H9 (cell line): Measurements from ENCODE around the gene EXOSC2. TPM values are rescaled to one million over a fixed set of nuclear protein-coding genes. Genes with fewer than 3 reads are reported as not detected.

Experiments used
- DNase-seq: peaks from one replicate; pipeline ENCODE4 v3.0.0-alpha.2; 2017
- H2AFZ ChIP-seq: one replicate; pipeline ENCODE4 v1.6.1; 2013; ENCODE audit warnings: mild to moderate bottlenecking, low read length, control low read depth, moderate library complexity
- H2AK5ac ChIP-seq: 2 replicates; pipeline ENCODE4 v1.6.1; 2013; ENCODE audit warnings: low read length, control low read depth, mixed read lengths; ENCODE audit not compliant: insufficient read length
- H2BK120ac ChIP-seq: one replicate; pipeline ENCODE4 v1.6.1; 2013; ENCODE audit warnings: low read depth, mild to moderate bottlenecking, low read length, control low read depth, inconsistent platforms; ENCODE audit not compliant: poor library complexity, severe bottlenecking
- H2BK12ac ChIP-seq: 2 replicates; pipeline ENCODE4 v1.6.1; 2013; ENCODE audit warnings: low read length, control low read depth, mixed read lengths, low read depth; ENCODE audit not compliant: insufficient read length
- H2BK15ac ChIP-seq: 2 replicates; pipeline ENCODE4 v1.6.1; 2013; ENCODE audit warnings: low read depth, low read length, control low read depth
- H2BK20ac ChIP-seq: one replicate; pipeline ENCODE4 v1.6.1; 2013; ENCODE audit warnings: low read depth, mild to moderate bottlenecking, low read length, control low read depth, inconsistent platforms; ENCODE audit not compliant: poor library complexity, severe bottlenecking
- H2BK5ac ChIP-seq: 2 replicates; pipeline ENCODE4 v1.6.1; 2013; ENCODE audit warnings: low read length, control low read depth, mixed read lengths; ENCODE audit not compliant: insufficient read length
- H3K14ac ChIP-seq: 2 replicates; pipeline ENCODE4 v1.6.1; 2013; ENCODE audit warnings: low read length, control low read depth; ENCODE audit not compliant: insufficient read depth
- H3K18ac ChIP-seq: 2 replicates; pipeline ENCODE4 v1.6.1; 2013; ENCODE audit warnings: low read depth, mild to moderate bottlenecking, mixed read lengths, low read length, control low read depth; ENCODE audit not compliant: insufficient read length
- H3K23ac ChIP-seq: 2 replicates; pipeline ENCODE4 v1.6.1; 2013; ENCODE audit warnings: low read length, control low read depth, mixed read lengths, low read depth; ENCODE audit not compliant: insufficient read length
- H3K23me2 ChIP-seq: 2 replicates; pipeline ENCODE4 v1.6.1; 2013; ENCODE audit warnings: low read depth, mild to moderate bottlenecking, mixed read lengths, low read length, control low read depth; ENCODE audit not compliant: insufficient read length, poor library complexity, severe bottlenecking
- H3K27ac ChIP-seq: 2 replicates; pipeline ENCODE4 v1.5.1; 2013; ENCODE audit warnings: low read length, control low read depth, mixed read lengths, low read depth; ENCODE audit not compliant: insufficient read length
- H3K27me3 ChIP-seq: 2 replicates; pipeline ENCODE4 v1.6.1; 2013; ENCODE audit warnings: low read length, control low read depth, inconsistent platforms; ENCODE audit not compliant: insufficient read depth
- H3K4ac ChIP-seq: 2 replicates; pipeline ENCODE4 v1.6.1; 2013; ENCODE audit warnings: low read depth, mild to moderate bottlenecking, control low read depth, inconsistent platforms, low read length, moderate library complexity
- H3K4me1 ChIP-seq: 2 replicates; pipeline ENCODE4 v1.6.1; 2013; ENCODE audit warnings: low read length, control low read depth, inconsistent platforms; ENCODE audit not compliant: insufficient read depth
- H3K4me2 ChIP-seq: 2 replicates; pipeline ENCODE4 v1.6.1; 2013; ENCODE audit warnings: low read length, control low read depth, mixed read lengths; ENCODE audit not compliant: insufficient read length, insufficient read depth
- H3K56ac ChIP-seq: 2 replicates; pipeline ENCODE4 v1.6.1; 2013; ENCODE audit warnings: low read depth, mild to moderate bottlenecking, mixed read lengths, low read length, control low read depth; ENCODE audit not compliant: insufficient read length
- H3K79me1 ChIP-seq: 2 replicates; pipeline ENCODE4 v1.6.1; 2013; ENCODE audit warnings: low read depth, mild to moderate bottlenecking, moderate library complexity, low read length, control low read depth, inconsistent platforms; ENCODE audit not compliant: insufficient read depth, poor library complexity, severe bottlenecking
- H3K79me2 ChIP-seq: 2 replicates; pipeline ENCODE4 v1.6.1; 2013; ENCODE audit warnings: low read length, control low read depth, inconsistent platforms; ENCODE audit not compliant: insufficient read depth
- H3K9ac ChIP-seq: 2 replicates; pipeline ENCODE4 v1.6.1; 2013; ENCODE audit warnings: low read length, control low read depth, mixed read lengths; ENCODE audit not compliant: insufficient read length; ENCODE audit errors: extremely low read depth
- H3K9me3 ChIP-seq: one replicate; pipeline ENCODE4 v1.6.1; 2013; ENCODE audit warnings: low read depth, low read length, inconsistent platforms; ENCODE audit not compliant: control insufficient read depth
- H3T11ph ChIP-seq: one replicate; pipeline ENCODE4 v1.6.1; 2013; ENCODE audit warnings: mild to moderate bottlenecking, low read length, control low read depth, inconsistent platforms
- H4K20me1 ChIP-seq: one replicate; pipeline ENCODE4 v1.6.1; 2013; ENCODE audit not compliant: control insufficient read depth, insufficient read length, insufficient read depth
- H4K5ac ChIP-seq: 2 replicates; pipeline ENCODE4 v1.6.1; 2013; ENCODE audit warnings: low read depth, mild to moderate bottlenecking, mixed read lengths, low read length, control low read depth; ENCODE audit not compliant: insufficient read length
- H4K8ac ChIP-seq: replicated peaks from 2 replicates; pipeline ENCODE4 v1.6.1; 2013; ENCODE audit warnings: low read length, control low read depth, mixed read lengths, low read depth; ENCODE audit not compliant: insufficient read length
- H4K91ac ChIP-seq: 2 replicates; pipeline ENCODE4 v1.6.1; 2013; ENCODE audit warnings: low read depth, mild to moderate bottlenecking, moderate library complexity, mixed read lengths, low read length, control low read depth; ENCODE audit not compliant: insufficient read length
- H3K27ac Mint-ChIP-seq, 3 experiments: 2 replicates in 2 of 3; 3 replicates in 1 of 3; pipeline ENCODE4 v1.8.0; 2020 to 2021; ENCODE audit warnings: mixed read lengths in 3 of 3, mild to moderate bottlenecking in 1 of 3, moderate library complexity in 1 of 3
- H3K27me3 Mint-ChIP-seq: 2 replicates; pipeline ENCODE4 v1.8.0; 2021; ENCODE audit warnings: low read depth, mild to moderate bottlenecking, moderate library complexity, mixed read lengths
- H3K36me3 Mint-ChIP-seq, 3 experiments: 2 replicates in 2 of 3; 3 replicates in 1 of 3; pipeline ENCODE4 v1.8.0; 2020 to 2021; ENCODE audit warnings: low read depth in 3 of 3, mixed read lengths in 3 of 3; ENCODE audit not compliant: insufficient read depth in 1 of 3
- H3K4me1 Mint-ChIP-seq, 2 experiments: 2 replicates each; pipeline ENCODE4 v1.8.0; 2020; ENCODE audit warnings: mixed read lengths in 2 of 2
- H3K4me3 Mint-ChIP-seq, 2 experiments: 2 replicates in 1 of 2; 3 replicates in 1 of 2; pipeline ENCODE4 v1.8.0; 2020 to 2021; ENCODE audit warnings: mild to moderate bottlenecking in 2 of 2, mixed read lengths in 2 of 2, moderate library complexity in 1 of 2
- H3K9me3 Mint-ChIP-seq, 2 experiments: 2 replicates in 1 of 2; 3 replicates in 1 of 2; pipeline ENCODE4 v1.8.0; 2020; ENCODE audit warnings: mild to moderate bottlenecking in 2 of 2, mixed read lengths in 2 of 2, moderate library complexity in 1 of 2
- CTCF ChIP-seq: fragments of 200-600 bp; sonication (generic); conservative IDR thresholded peaks from 3 replicates; pipeline ENCODE4 v1.8.0; 2021; ENCODE audit warnings: antibody characterized with exemption, mild to moderate bottlenecking
- WGBS: extraction: QIAGEN DNeasy Blood & Tissue Kit; methylation state at CpG from one replicate; pipeline ENCODE4 v1.1.7; 2013; ENCODE audit warnings: missing lambda C conversion rate, low lambda C conversion rate, mixed read lengths; ENCODE audit not compliant: insufficient read length; ENCODE audit errors: extremely low coverage; 5-methylcytosine and 5-hydroxymethylcytosine counted together
- total RNA-seq: library from RNA; stranded (reverse); gene quantifications from 2 replicates; pipeline ENCODE4 v1.2.1, GENCODE V29; 2021

EXOSC2 gene
- total RNA-seq, 1 experiment from 2014 or later = 94.5 TPM

- Histone ChIP-seq H3K79me2 (peaks cover 3% of the 10 kb centered on the region; the same call in 1 of the 2 replicates), H4K5ac (no peak overlapping the region), H4K91ac (no peak overlapping the region), H4K20me1 (no peaks in the 10 kb centered on the region), H2BK20ac (no peak overlapping the region), H3K4me1 (peaks cover 2% of the 10 kb centered on the region; the same call in 1 of the 2 replicates), H3K9ac (no peak overlapping the region), H3T11ph (no peak overlapping the region), H2BK5ac (no peak overlapping the region), H3K9me3 (no peaks in the 10 kb centered on the region), H4K8ac (no peak overlapping the region), H3K23me2 (no peaks in the 10 kb centered on the region), H3K18ac (no peak overlapping the region), H3K14ac (no peak overlapping the region), H2AFZ (no peak overlapping the region), H3K4me2 (no peak overlapping the region), H3K23ac (no peak overlapping the region), H2BK120ac (no peak overlapping the region), H2AK5ac (no peak overlapping the region), H3K27ac (no peak overlapping the region), H3K27me3 (no peaks in the 10 kb centered on the region), H3K79me1 (no peaks in the 10 kb centered on the region), H2BK15ac (no peak overlapping the region), H3K4ac (no peak overlapping the region), H2BK12ac (no peak overlapping the region), H3K56ac (no peak overlapping the region)
- no peak for TF ChIP-seq CTCF
- peaks cover 24 to 25% of the 10 kb centered on the region in 2 experiments for H3K4me1 Mint-ChIP-seq
- H3K36me3 Mint-ChIP-seq = peaks cover 0 to 5% (median 4%) of the 10 kb centered on the region in 3 experiments; a peak in 3 of 7 replicates
- H3K27me3 Mint-ChIP-seq = no peaks in the 10 kb centered on the region
- H3K9me3 Mint-ChIP-seq = no peaks in the 10 kb centered on the region; a peak in 2 of 5 replicates
- peak overlapping the region in 1 of 3 experiments; percentile 57; a peak in 1 of 7 replicates for H3K27ac Mint-ChIP-seq
- no CpG with 5 or more reads among the region's 7 CpGs for WGBS
- no peak for DNase-seq
- H3K4me3 Mint-ChIP-seq = no peak overlapping the region
Observed at GRCh38 chr9:130741831-130742449, 48.4 kb downstream of the EXOSC2 start.
